MM.1S (cell line): Measurements from ENCODE around the gene MID2.

Experiments used
- DNase-seq: peaks from one replicate; pipeline ENCODE4 v3.0.0-alpha.2; 2015
- H2AFZ ChIP-seq: fragments of 300-600 bp; sonication (generic); 2 replicates; pipeline ENCODE4 v1.6.0; 2016; ENCODE audit warnings: antibody characterized with exemption, low read length
- H3F3A ChIP-seq: fragments of 300-600 bp; sonication (generic); 2 replicates; pipeline ENCODE4 v1.6.1; 2016; ENCODE audit warnings: mild to moderate bottlenecking, antibody characterized with exemption, low read length, moderate library complexity, mixed read lengths; ENCODE audit not compliant: insufficient read depth
- H3K27ac ChIP-seq: fragments of 300-600 bp; sonication (generic); 2 replicates; pipeline ENCODE4 v1.5.1; 2016; ENCODE audit warnings: mild to moderate bottlenecking, low read length
- H3K27me3 ChIP-seq: fragments of 300-600 bp; sonication (generic); replicated peaks from 2 replicates; pipeline ENCODE4 v1.6.0; 2016; ENCODE audit warnings: low read length; ENCODE audit not compliant: insufficient read depth
- H3K36me3 ChIP-seq: fragments of 300-600 bp; sonication (generic); replicated peaks from 2 replicates; pipeline ENCODE4 v1.6.1; 2016; ENCODE audit warnings: mild to moderate bottlenecking, low read length, mixed read lengths; ENCODE audit not compliant: insufficient read depth
- H3K4me1 ChIP-seq: fragments of 300-600 bp; sonication (generic); 2 replicates; pipeline ENCODE4 v1.6.1; 2016; ENCODE audit warnings: low read length, mixed read lengths
- H3K4me2 ChIP-seq: fragments of 300-600 bp; sonication (generic); 2 replicates; pipeline ENCODE4 v1.6.0; 2016; ENCODE audit warnings: low read depth, low read length
- H3K4me3 ChIP-seq: fragments of 300-600 bp; sonication (generic); 2 replicates; pipeline ENCODE4 v1.5.1; 2016; ENCODE audit warnings: low read length, mixed read lengths
- H3K79me2 ChIP-seq: fragments of 300-600 bp; sonication (generic); 2 replicates; pipeline ENCODE4 v1.6.1; 2016; ENCODE audit warnings: mixed run types, low read length, mixed read lengths
- H3K9ac ChIP-seq: fragments of 300-600 bp; sonication (generic); 2 replicates; pipeline ENCODE4 v1.6.1; 2016; ENCODE audit warnings: low read length, mixed read lengths
- H3K9me2 ChIP-seq: fragments of 300-600 bp; sonication (generic); replicated peaks from 2 replicates; pipeline ENCODE4 v1.6.1; 2016; ENCODE audit warnings: mild to moderate bottlenecking, low read length, mixed read lengths; ENCODE audit not compliant: insufficient read depth
- H3K9me3 ChIP-seq: fragments of 300-600 bp; sonication (generic); replicated peaks from 2 replicates; pipeline ENCODE4 v1.6.1; 2016; ENCODE audit warnings: mild to moderate bottlenecking, low read length, mixed read lengths; ENCODE audit not compliant: insufficient read depth
- H4K20me1 ChIP-seq: fragments of 300-600 bp; sonication (generic); 2 replicates; pipeline ENCODE4 v1.6.1; 2016; ENCODE audit warnings: mild to moderate bottlenecking, low read length, moderate library complexity, mixed read lengths; ENCODE audit not compliant: insufficient read depth
- EZH2 ChIP-seq: fragments of 300-600 bp; sonication (generic); optimal IDR thresholded peaks from 2 replicates; pipeline ENCODE3; 2017; ENCODE audit warnings: low read depth, mild to moderate bottlenecking, antibody characterized with exemption, low read length, mixed read lengths
- EZH2phosphoT487 ChIP-seq: fragments of 300-600 bp; sonication (generic); IDR thresholded peaks from 2 replicates; pipeline ENCODE4 v1.6.1; 2018; ENCODE audit warnings: antibody characterized with exemption, low read length
- TF ChIP-seq, protein P1 (sequence below): fragments of 300-600 bp; sonication (generic); IDR thresholded peaks from 2 replicates; pipeline ENCODE4 v1.5.1; 2016; ENCODE audit warnings: antibody characterized with exemption, low read length, mixed read lengths

The MID2 gene

GRCh38 chrX:107827852-107828251, 2.2 kb downstream of the MID2 start:
- no peaks in the 10 kb centered on the region for H4K20me1 ChIP-seq
- no peaks in the 10 kb centered on the region for H3K9me3 ChIP-seq
- no peaks in the 10 kb centered on the region for H3K9me2 ChIP-seq
- H3K79me2 ChIP-seq: no peaks in the 10 kb centered on the region
- H3K4me1 ChIP-seq: 0 out of 2 replicates have a peak, but pooled peaks cover 5% of the 10 kb centered on the region
- no peak for TF ChIP-seq EZH2phosphoT487
- TF ChIP-seq, protein P1, sequence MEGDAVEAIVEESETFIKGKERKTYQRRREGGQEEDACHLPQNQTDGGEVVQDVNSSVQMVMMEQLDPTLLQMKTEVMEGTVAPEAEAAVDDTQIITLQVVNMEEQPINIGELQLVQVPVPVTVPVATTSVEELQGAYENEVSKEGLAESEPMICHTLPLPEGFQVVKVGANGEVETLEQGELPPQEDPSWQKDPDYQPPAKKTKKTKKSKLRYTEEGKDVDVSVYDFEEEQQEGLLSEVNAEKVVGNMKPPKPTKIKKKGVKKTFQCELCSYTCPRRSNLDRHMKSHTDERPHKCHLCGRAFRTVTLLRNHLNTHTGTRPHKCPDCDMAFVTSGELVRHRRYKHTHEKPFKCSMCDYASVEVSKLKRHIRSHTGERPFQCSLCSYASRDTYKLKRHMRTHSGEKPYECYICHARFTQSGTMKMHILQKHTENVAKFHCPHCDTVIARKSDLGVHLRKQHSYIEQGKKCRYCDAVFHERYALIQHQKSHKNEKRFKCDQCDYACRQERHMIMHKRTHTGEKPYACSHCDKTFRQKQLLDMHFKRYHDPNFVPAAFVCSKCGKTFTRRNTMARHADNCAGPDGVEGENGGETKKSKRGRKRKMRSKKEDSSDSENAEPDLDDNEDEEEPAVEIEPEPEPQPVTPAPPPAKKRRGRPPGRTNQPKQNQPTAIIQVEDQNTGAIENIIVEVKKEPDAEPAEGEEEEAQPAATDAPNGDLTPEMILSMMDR: no peak
- no peak for TF ChIP-seq EZH2
- no peak overlapping the region for H3K4me2 ChIP-seq
- H3K9ac ChIP-seq: no peak overlapping the region
- no peak overlapping the region for H2AFZ ChIP-seq
- DNase-seq: no peak
- no peaks in the 10 kb centered on the region for H3F3A ChIP-seq
- no peaks in the 10 kb centered on the region for H3K36me3 ChIP-seq
- no peak overlapping the region for H3K27ac ChIP-seq
- H3K4me3 ChIP-seq: no peak overlapping the region
- H3K27me3 ChIP-seq: no peaks in the 10 kb centered on the region

- no peak for TF ChIP-seq EZH2
- no peak for TF ChIP-seq EZH2phosphoT487
- TF ChIP-seq, protein P1: no peak
Observed at GRCh38 chrX:107829878-107830277, 4.2 kb downstream of the MID2 start.

DNA sequence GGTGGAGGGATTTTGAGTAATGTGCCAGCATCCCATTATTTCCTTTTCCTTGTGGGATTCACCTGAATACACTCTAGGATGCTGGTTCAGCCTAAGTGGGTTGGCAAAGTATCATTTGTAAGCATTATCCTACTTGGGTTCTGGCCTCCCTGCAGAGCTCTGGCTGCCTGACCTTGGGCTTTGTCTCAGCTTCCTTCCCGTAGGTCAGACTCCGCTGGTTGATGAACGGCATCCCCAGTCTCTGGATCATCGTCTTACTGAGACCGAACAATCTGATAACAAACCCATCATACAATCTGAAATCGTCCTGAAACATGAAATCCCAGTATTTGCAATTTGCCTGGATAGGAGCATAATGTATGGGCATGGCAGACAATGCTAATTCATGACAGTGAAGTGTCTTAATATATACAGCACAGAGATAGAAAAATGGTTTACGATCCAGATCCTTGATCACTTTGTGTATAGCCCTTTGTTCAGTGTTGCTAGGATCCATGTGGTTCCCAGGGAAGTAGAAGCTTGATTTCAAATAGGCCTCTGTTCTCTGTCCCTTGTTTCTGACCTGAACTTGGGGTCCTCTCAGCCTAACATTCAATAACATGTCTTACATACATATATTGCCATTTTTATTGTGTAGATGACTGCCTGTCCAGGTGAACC, 5.5 kb downstream of the MID2 start:
- no peak overlapping the region for H3K4me2 ChIP-seq
- H3K9ac ChIP-seq: no peak overlapping the region
- H3K27ac ChIP-seq: no peak overlapping the region
- no peaks in the 10 kb centered on the region for H3K27me3 ChIP-seq
- no peak overlapping the region for H2AFZ ChIP-seq
- no peak for DNase-seq
- no peaks in the 10 kb centered on the region for H3K4me1 ChIP-seq
- H3K9me2 ChIP-seq: no peaks in the 10 kb centered on the region
- TF ChIP-seq EZH2 (no peak), EZH2phosphoT487 (no peak)
- TF ChIP-seq, protein P1: no peak
- no peaks in the 10 kb centered on the region for H3K36me3 ChIP-seq
- no peaks in the 10 kb centered on the region for H4K20me1 ChIP-seq
- no peak overlapping the region for H3K4me3 ChIP-seq
- H3K79me2 ChIP-seq: no peaks in the 10 kb centered on the region
- H3F3A ChIP-seq: no peaks in the 10 kb centered on the region
- H3K9me3 ChIP-seq: no peaks in the 10 kb centered on the region

More at GRCh38 chrX:107829878-107830277, 4.2 kb downstream of the MID2 start:
- Histone ChIP-seq H3K27me3 (no peaks in the 10 kb centered on the region), H3K79me2 (no peaks in the 10 kb centered on the region), H3K9me2 (no peaks in the 10 kb centered on the region), H3K4me1 (0 out of 2 replicates have a peak, but pooled peaks cover 3% of the 10 kb centered on the region), H4K20me1 (no peaks in the 10 kb centered on the region), H2AFZ (no peak overlapping the region), H3K36me3 (no peaks in the 10 kb centered on the region), H3F3A (no peaks in the 10 kb centered on the region), H3K4me3 (no peak overlapping the region), H3K9ac (no peak overlapping the region), H3K9me3 (no peaks in the 10 kb centered on the region), H3K4me2 (no peak overlapping the region), H3K27ac (no peak overlapping the region)
- no peak for DNase-seq
